ENCODE measurements around the gene PRTFDC1. TPM values are rescaled to one million over a fixed set of nuclear protein-coding genes. Genes with fewer than 3 reads are reported as not detected.

The PRTFDC1 gene
- total and polyA plus RNA-seq, 2 of the 8 experiments (the other 6 are each of a cell fraction or from before 2014, with no cell fraction given), result 5.9 to 6.6 TPM

DNA sequence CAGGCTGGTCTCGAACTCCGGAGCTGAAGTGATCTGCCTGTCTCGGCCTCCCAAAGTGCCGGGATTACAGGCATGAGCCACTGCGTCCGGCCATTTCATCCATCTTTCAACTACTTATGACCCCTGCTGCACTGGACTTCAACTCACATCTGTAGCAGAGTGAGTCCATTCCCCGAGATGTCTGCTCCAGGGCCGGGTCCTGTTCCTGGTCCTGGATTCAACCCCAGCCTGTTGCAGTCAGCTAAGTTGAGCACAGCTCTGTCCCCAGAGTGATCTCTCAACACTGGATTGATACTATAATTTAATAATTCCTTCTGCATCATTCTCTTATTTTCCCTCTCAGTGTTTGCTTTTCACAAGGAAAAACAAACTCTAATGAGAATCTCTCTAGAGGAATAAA is 25.8 kb downstream of the PRTFDC1 start (continued):
- TF ChIP-seq SIX5 (IDR thresholded peaks at IDR 0.05; ENCODE audit: low read depth, low read length), result no peak
- TF ChIP-seq, protein P1, sequence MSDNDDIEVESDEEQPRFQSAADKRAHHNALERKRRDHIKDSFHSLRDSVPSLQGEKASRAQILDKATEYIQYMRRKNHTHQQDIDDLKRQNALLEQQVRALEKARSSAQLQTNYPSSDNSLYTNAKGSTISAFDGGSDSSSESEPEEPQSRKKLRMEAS (IDR thresholded peaks at IDR 0.05), result no peak

Data from H1 (cell line).